ENCODE measurements around the gene COASY. TPM values are rescaled to one million over a fixed set of nuclear protein-coding genes. Genes with fewer than 3 reads are reported as not detected.

Gene COASY
- total and polyA plus RNA-seq, 2 of the 4 experiments (the other 2 are of a cell fraction) = 10.6 to 44.0 TPM

DNA sequence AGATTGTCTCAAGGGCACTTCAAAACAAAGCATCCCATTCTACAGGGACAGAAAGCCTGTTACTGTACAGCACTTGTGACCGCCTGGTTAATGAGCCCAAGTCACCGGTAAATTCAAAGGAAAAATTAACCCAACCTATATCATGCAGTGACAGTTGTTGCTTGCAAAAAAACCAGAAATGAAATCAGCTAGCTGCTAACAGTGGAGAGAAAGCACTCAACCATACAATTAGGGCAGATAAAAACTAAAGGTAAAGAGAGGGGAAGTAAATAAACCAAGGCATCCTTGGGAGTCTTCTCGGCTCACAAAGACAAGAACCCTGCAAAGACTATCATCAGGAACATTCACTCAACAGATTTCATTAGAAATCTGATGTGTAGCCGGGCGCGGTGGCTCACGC is 41.4 kb downstream of the COASY start:
- H4K8ac ChIP-seq (ENCODE audit: low read depth in 2 of 2, low read length in 2 of 2) = no peak overlapping the region
- H3K4me2 ChIP-seq (ENCODE audit: low read depth, low read length) = no peak overlapping the region
- H4K20me1 ChIP-seq (ENCODE audit: insufficient read depth, low read length) = peaks cover 67% of the 10 kb centered on the region
- POLR2A ChIA-PET (ENCODE audit: unreplicated experiment) = no interaction called here
- H2AK9ac ChIP-seq (replicated peaks; ENCODE audit: low read depth, low read length, poor library complexity) = no peak overlapping the region
- no peak overlapping the region for H2BK20ac ChIP-seq (ENCODE audit: low read depth, low read length)
- no peaks in the 10 kb centered on the region for H3K4me1 ChIP-seq (ENCODE audit: control insufficient read depth, insufficient read depth, low read length)
- DNase-seq (no peak), ATAC-seq (ENCODE audit: low read depth) (no peak)
- no peak overlapping the region for H2BK15ac ChIP-seq (ENCODE audit: low read depth, low read length)
- BruUV-seq (replicated peaks) = no TSS peak
- H4K5ac ChIP-seq (ENCODE audit: low read depth, low read length) = no peak overlapping the region
- TF ChIP-seq SMC3 (IDR thresholded peaks at IDR 0.05; ENCODE audit: low read depth, low read length) (no peak), MXI1 (IDR thresholded peaks at IDR 0.05; ENCODE audit: borderline replicate concordance, low read depth, low read length) (no peak), RAD21 (IDR thresholded peaks at IDR 0.05; ENCODE audit: low read length) (no peak), RFX5 (IDR thresholded peaks at IDR 0.05; ENCODE audit: low read depth, low read length) (no peak), POLR2A (IDR thresholded peaks at IDR 0.05; ENCODE audit: low read depth, low read length) (no peak), FOS (IDR thresholded peaks at IDR 0.05; ENCODE audit: low read depth, low read length) (no peak), CEBPB (IDR thresholded peaks at IDR 0.05; ENCODE audit: low read depth, low read length) (no peak), MAFK (IDR thresholded peaks at IDR 0.05; ENCODE audit: low read depth, low read length) (no peak), BHLHE40 (IDR thresholded peaks at IDR 0.05; ENCODE audit: low read depth, low read length) (no peak), NFE2L2 (IDR thresholded peaks at IDR 0.05; ENCODE audit: low read depth, low read length) (no peak), MAZ (IDR thresholded peaks at IDR 0.05; ENCODE audit: borderline replicate concordance, low read depth, low read length) (no peak), CHD1 (IDR thresholded peaks at IDR 0.05; ENCODE audit: low read depth, low read length) (no peak), RCOR1 (IDR thresholded peaks at IDR 0.05; ENCODE audit: insufficient replicate concordance, low read length) (no peak)
- TF ChIP-seq, protein P1, sequence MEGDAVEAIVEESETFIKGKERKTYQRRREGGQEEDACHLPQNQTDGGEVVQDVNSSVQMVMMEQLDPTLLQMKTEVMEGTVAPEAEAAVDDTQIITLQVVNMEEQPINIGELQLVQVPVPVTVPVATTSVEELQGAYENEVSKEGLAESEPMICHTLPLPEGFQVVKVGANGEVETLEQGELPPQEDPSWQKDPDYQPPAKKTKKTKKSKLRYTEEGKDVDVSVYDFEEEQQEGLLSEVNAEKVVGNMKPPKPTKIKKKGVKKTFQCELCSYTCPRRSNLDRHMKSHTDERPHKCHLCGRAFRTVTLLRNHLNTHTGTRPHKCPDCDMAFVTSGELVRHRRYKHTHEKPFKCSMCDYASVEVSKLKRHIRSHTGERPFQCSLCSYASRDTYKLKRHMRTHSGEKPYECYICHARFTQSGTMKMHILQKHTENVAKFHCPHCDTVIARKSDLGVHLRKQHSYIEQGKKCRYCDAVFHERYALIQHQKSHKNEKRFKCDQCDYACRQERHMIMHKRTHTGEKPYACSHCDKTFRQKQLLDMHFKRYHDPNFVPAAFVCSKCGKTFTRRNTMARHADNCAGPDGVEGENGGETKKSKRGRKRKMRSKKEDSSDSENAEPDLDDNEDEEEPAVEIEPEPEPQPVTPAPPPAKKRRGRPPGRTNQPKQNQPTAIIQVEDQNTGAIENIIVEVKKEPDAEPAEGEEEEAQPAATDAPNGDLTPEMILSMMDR (conservative IDR thresholded peaks at IDR 0.05; ENCODE audit: low read depth, low read length) = no peak
- TF ChIP-seq, protein P2, sequence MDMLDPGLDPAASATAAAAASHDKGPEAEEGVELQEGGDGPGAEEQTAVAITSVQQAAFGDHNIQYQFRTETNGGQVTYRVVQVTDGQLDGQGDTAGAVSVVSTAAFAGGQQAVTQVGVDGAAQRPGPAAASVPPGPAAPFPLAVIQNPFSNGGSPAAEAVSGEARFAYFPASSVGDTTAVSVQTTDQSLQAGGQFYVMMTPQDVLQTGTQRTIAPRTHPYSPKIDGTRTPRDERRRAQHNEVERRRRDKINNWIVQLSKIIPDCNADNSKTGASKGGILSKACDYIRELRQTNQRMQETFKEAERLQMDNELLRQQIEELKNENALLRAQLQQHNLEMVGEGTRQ (IDR thresholded peaks at IDR 0.05; ENCODE audit: low read depth, low read length) = no peak
- TF ChIP-seq, protein P3, sequence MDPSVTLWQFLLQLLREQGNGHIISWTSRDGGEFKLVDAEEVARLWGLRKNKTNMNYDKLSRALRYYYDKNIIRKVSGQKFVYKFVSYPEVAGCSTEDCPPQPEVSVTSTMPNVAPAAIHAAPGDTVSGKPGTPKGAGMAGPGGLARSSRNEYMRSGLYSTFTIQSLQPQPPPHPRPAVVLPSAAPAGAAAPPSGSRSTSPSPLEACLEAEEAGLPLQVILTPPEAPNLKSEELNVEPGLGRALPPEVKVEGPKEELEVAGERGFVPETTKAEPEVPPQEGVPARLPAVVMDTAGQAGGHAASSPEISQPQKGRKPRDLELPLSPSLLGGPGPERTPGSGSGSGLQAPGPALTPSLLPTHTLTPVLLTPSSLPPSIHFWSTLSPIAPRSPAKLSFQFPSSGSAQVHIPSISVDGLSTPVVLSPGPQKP (IDR thresholded peaks at IDR 0.05; ENCODE audit: borderline replicate concordance, low read depth, low read length) = no peak
- no peak overlapping the region for H3K18ac ChIP-seq (ENCODE audit: low read depth, low read length)
- H3K4me3 ChIP-seq (ENCODE audit: insufficient read depth, low read depth, low read length) = no peak overlapping the region
- no peak overlapping the region for H3K14ac ChIP-seq (replicated peaks; ENCODE audit: low read depth, low read length)
- H2AFZ ChIP-seq (replicated peaks; ENCODE audit: low read length, poor library complexity) = no peak overlapping the region
- H3K36me3 ChIP-seq (ENCODE audit: control insufficient read depth, insufficient read depth, low read length) = peaks cover 5% of the 10 kb centered on the region
- H3K27me3 ChIP-seq (ENCODE audit: control insufficient read depth, insufficient read depth, low read length) = no peaks in the 10 kb centered on the region
- no peak overlapping the region for H3K23ac ChIP-seq (ENCODE audit: low read depth, low read length)
- H3K79me1 ChIP-seq (ENCODE audit: low read depth in 1 of 2, low read length in 2 of 2) = peaks cover 17 to 75% of the 10 kb centered on the region in 2 experiments
- no peak overlapping the region for H3K9ac ChIP-seq (ENCODE audit: low read depth, low read length)
- H2BK120ac ChIP-seq (ENCODE audit: low read depth, low read length) = no peak overlapping the region
- H3K56ac ChIP-seq (ENCODE audit: extremely low read depth, insufficient read depth, low read length) = no peak overlapping the region
- H3K9me1 ChIP-seq (ENCODE audit: insufficient read depth, low read length) = peaks cover 7% of the 10 kb centered on the region
- intact Hi-C loops (cut with micrococcal nuclease) (no loop called here), dilution Hi-C loops (cut with HindIII; ENCODE audit: low sequenced_read_pairs, unreplicated experiment) (no loop called here), in situ Hi-C loops (cut with MboI; ENCODE audit: low sequenced_read_pairs) (no loop called here)
- H4K91ac ChIP-seq (ENCODE audit: insufficient read depth, low read depth, low read length) = no peak overlapping the region
- no peak overlapping the region for H2AK5ac ChIP-seq (ENCODE audit: low read depth, low read length)
- no peak overlapping the region for H2BK5ac ChIP-seq (ENCODE audit: low read depth, low read length, poor library complexity, severe bottlenecking)
- CTCF ChIA-PET = no interaction called here
- H3K9me3 ChIP-seq (ENCODE audit: control insufficient read depth, insufficient read depth, low read length) = no peaks in the 10 kb centered on the region
- no peak overlapping the region for H3K27ac ChIP-seq (ENCODE audit: insufficient read depth, low read length)
- no peak overlapping the region for H3K4ac ChIP-seq (ENCODE audit: low read depth, low read length)
- no CpG with 5 or more reads among the region's 7 CpGs for WGBS, 2 experiments (ENCODE audit: extremely low coverage in 2 of 2, insufficient read length in 1 of 2)

Measured in IMR-90 (cell line).